LoVo (cell line): ENCODE measurements around the gene HEYL.

Experiments
- DNase-seq: peaks from one replicate; pipeline ENCODE4 v3.0.0-alpha.2; 2016; ENCODE audit warnings: low spot score

Gene HEYL

GRCh38 chr1:39639305-39640130 lies at the start of gene HEYL:
HEYL (minus strand) TSS chr1:39639643; CDS start chr1:39639625, 18 bp downstream.
- peak; percentile 78 for DNase-seq

- DNase-seq: no peak
These were observed 49.8 kb upstream of the HEYL start for GRCh38 chr1:39689214-39689613.

- DNase-seq: no peak
These were observed 49.3 kb upstream of the HEYL start for GRCh38 chr1:39688706-39689105.

GRCh38 chr1:39687243-39687642 lies 47.8 kb upstream of the HEYL start:
- no peak for DNase-seq

- no peak for DNase-seq
These were observed 45.6 kb upstream of the HEYL start for GRCh38 chr1:39685071-39685470.

- DNase-seq: no peak
These were observed 44.8 kb upstream of the HEYL start for GRCh38 chr1:39684313-39684664.

GRCh38 chr1:39683591-39684312 lies 44.3 kb upstream of the HEYL start:
- no peak for DNase-seq

- DNase-seq: no peak
These were observed 42.6 kb upstream of the HEYL start for GRCh38 chr1:39681999-39682398.

- DNase-seq: no peak
These were observed 41.9 kb upstream of the HEYL start for GRCh38 chr1:39681294-39681693.

- DNase-seq: no peak
These were observed 41.3 kb upstream of the HEYL start for GRCh38 chr1:39680751-39681150.

- no peak for DNase-seq
These were observed 40.4 kb upstream of the HEYL start for GRCh38 chr1:39679821-39680220.

GRCh38 chr1:39678889-39679288 lies 39.4 kb upstream of the HEYL start:
- DNase-seq: no peak

GRCh38 chr1:39677645-39678044 lies 38.2 kb upstream of the HEYL start:
- no peak for DNase-seq

- DNase-seq: no peak
These were observed 37.6 kb upstream of the HEYL start for GRCh38 chr1:39676948-39677548.

GRCh38 chr1:39675220-39675619 lies 35.8 kb upstream of the HEYL start:
- DNase-seq: no peak

- DNase-seq: no peak
These were observed 33.8 kb upstream of the HEYL start for GRCh38 chr1:39673215-39673614.

GRCh38 chr1:39672551-39672947 lies 33.1 kb upstream of the HEYL start:
- no peak for DNase-seq

- no peak for DNase-seq
These were observed 32.5 kb upstream of the HEYL start, which contains the start of gene NT5C1A for GRCh38 chr1:39671793-39672550. NT5C1A (minus strand) TSS chr1:39672107; CDS start chr1:39672038, 69 bp downstream.

- DNase-seq: no peak
These were observed 32.0 kb upstream of the HEYL start for GRCh38 chr1:39671433-39671792.

- DNase-seq: no peak
These were observed 31.2 kb upstream of the HEYL start for GRCh38 chr1:39670689-39671088.

GRCh38 chr1:39668894-39669293 lies 29.5 kb upstream of the HEYL start:
- no peak for DNase-seq

GRCh38 chr1:39668111-39668510 lies 28.7 kb upstream of the HEYL start:
- no peak for DNase-seq
